ENCODE measurements around the gene TRMT112.

Gene TRMT112

DNA sequence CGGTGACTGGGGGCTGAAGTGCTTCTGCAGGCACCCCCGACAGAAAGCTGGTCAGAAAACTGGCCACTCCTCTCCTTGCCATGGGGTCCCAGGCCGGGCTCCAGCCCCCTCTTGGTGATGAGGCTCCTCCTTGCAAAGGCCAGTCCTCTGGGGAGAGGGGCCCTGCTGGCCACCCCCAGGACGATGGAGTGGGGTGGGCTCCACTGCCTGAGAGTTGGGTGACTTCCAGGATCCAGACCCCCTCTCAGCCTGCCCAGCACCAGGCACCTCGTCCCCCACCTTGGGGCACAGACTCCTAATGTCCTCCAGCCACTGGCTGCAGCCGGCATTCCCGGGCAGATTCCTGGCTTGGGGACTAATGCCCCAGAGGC is 41.2 kb upstream of the TRMT112 start:
- DNase-seq = no peak
- Histone ChIP-seq H3K9ac (ENCODE audit: low read length) (peak overlapping the region; percentile 66; the same call in 1 of the 2 replicates), H3K79me2 (ENCODE audit: low read length) (peaks cover 13% of the 10 kb centered on the region), H3K9me3 (replicated peaks; ENCODE audit: insufficient read depth, low read length) (no peaks in the 10 kb centered on the region), H3K27me3 (replicated peaks; ENCODE audit: insufficient read depth, low read length) (no peaks in the 10 kb centered on the region), H3K4me1 (ENCODE audit: low read length) (peaks cover 13% of the 10 kb centered on the region), H3K4me3 (ENCODE audit: low read length) (peak overlapping the region; percentile 61), H3F3A (ENCODE audit: insufficient read depth, low read length) (no peaks in the 10 kb centered on the region), H4K20me1 (ENCODE audit: insufficient read depth, low read length) (no peaks in the 10 kb centered on the region), H3K4me2 (ENCODE audit: low read depth, low read length) (peak overlapping the region; percentile 98), H3K36me3 (replicated peaks; ENCODE audit: insufficient read depth, low read length) (no peaks in the 10 kb centered on the region; the same call in 1 of the 2 replicates), H3K27ac (ENCODE audit: low read length) (no peak overlapping the region), H2AFZ (ENCODE audit: low read length) (peak overlapping the region; percentile 88), H3K9me2 (replicated peaks; ENCODE audit: insufficient read depth, low read length) (no peaks in the 10 kb centered on the region)
- TF ChIP-seq EZH2 (optimal IDR thresholded peaks at IDR 0.05; ENCODE audit: low read depth, low read length) (no peak), EZH2phosphoT487 (IDR thresholded peaks at IDR 0.05; ENCODE audit: low read length) (no peak)
- TF ChIP-seq, protein P1, sequence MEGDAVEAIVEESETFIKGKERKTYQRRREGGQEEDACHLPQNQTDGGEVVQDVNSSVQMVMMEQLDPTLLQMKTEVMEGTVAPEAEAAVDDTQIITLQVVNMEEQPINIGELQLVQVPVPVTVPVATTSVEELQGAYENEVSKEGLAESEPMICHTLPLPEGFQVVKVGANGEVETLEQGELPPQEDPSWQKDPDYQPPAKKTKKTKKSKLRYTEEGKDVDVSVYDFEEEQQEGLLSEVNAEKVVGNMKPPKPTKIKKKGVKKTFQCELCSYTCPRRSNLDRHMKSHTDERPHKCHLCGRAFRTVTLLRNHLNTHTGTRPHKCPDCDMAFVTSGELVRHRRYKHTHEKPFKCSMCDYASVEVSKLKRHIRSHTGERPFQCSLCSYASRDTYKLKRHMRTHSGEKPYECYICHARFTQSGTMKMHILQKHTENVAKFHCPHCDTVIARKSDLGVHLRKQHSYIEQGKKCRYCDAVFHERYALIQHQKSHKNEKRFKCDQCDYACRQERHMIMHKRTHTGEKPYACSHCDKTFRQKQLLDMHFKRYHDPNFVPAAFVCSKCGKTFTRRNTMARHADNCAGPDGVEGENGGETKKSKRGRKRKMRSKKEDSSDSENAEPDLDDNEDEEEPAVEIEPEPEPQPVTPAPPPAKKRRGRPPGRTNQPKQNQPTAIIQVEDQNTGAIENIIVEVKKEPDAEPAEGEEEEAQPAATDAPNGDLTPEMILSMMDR (IDR thresholded peaks at IDR 0.05; ENCODE audit: low read length) = no peak

DNA sequence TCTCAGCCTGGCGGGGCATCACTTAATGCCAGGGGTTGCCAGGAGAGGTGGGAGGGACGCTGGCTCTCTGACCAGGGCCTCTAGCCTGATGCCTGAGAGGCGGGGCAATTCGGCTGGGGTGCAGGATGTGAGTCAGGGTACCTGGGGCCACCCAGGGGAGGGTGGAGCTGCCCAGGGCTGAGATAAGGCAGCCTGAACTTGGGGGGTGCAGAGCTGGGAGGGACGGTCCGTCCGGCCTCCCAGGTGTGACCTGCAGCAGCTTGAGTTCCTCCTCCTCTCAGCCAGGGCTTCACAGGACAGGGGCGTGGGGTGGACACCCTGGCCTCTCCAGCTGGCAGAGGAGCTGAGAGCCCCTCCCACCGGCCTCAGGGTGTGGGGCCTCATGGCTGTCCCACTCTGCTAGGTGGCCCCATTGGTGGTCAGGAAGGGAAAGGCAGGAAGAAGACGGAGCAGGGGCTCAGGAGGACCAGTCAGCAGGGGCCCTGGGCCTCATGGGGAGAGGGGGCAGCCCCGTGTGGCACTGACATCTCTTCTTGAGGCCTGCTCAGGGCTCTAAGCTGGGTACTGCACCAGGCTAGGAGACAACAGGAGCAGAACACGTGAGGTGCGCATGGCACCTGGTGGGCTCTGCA is 40.7 kb upstream of the TRMT112 start:
- Histone ChIP-seq H2AFZ (ENCODE audit: low read length) (no peak overlapping the region; the same call in 1 of the 2 replicates), H3K9ac (ENCODE audit: low read length) (peak overlapping the region; percentile 66; the same call in 1 of the 2 replicates), H3K4me3 (ENCODE audit: low read length) (peak overlapping the region; percentile 61), H4K20me1 (ENCODE audit: insufficient read depth, low read length) (no peaks in the 10 kb centered on the region), H3K27ac (ENCODE audit: low read length) (no peak overlapping the region), H3K27me3 (replicated peaks; ENCODE audit: insufficient read depth, low read length) (no peaks in the 10 kb centered on the region), H3K4me2 (ENCODE audit: low read depth, low read length) (peak overlapping the region; percentile 98), H3F3A (ENCODE audit: insufficient read depth, low read length) (no peaks in the 10 kb centered on the region), H3K4me1 (ENCODE audit: low read length) (peaks cover 13% of the 10 kb centered on the region), H3K9me3 (replicated peaks; ENCODE audit: insufficient read depth, low read length) (no peaks in the 10 kb centered on the region), H3K79me2 (ENCODE audit: low read length) (peaks cover 13% of the 10 kb centered on the region), H3K36me3 (replicated peaks; ENCODE audit: insufficient read depth, low read length) (no peaks in the 10 kb centered on the region; the same call in 1 of the 2 replicates), H3K9me2 (replicated peaks; ENCODE audit: insufficient read depth, low read length) (no peaks in the 10 kb centered on the region)
- no peak for DNase-seq
- TF ChIP-seq EZH2phosphoT487 (IDR thresholded peaks at IDR 0.05; ENCODE audit: low read length) (no peak), EZH2 (optimal IDR thresholded peaks at IDR 0.05; ENCODE audit: low read depth, low read length) (no peak)
- TF ChIP-seq, protein P1 (IDR thresholded peaks at IDR 0.05; ENCODE audit: low read length) = no peak

DNA sequence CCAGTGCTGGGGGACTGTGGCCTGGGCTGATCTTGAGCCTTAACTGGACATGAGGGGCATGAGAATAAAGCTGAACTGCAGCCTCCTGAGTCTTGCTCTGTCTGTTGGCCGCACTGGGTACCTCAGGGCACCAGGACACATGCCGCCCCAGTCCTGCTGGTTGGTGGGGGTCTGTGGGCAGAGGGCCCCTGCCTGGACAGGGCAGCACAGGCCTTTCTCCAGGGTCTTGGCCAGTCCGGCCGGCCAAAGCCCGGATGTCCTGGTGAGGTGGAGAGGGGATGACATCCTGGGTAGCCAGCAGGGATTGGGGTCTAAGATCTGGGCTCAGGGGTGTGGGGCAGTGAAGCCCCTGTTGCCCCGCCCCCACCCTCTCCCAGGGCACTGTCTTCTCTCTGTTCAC is 40.1 kb upstream of the TRMT112 start:
- Histone ChIP-seq H3K4me3 (ENCODE audit: low read length) (no peak overlapping the region), H3K36me3 (replicated peaks; ENCODE audit: insufficient read depth, low read length) (no peaks in the 10 kb centered on the region; the same call in 1 of the 2 replicates), H3K79me2 (ENCODE audit: low read length) (peaks cover 13% of the 10 kb centered on the region), H3K27ac (ENCODE audit: low read length) (no peak overlapping the region), H3K4me1 (ENCODE audit: low read length) (peaks cover 13% of the 10 kb centered on the region), H3K9me2 (replicated peaks; ENCODE audit: insufficient read depth, low read length) (no peaks in the 10 kb centered on the region), H4K20me1 (ENCODE audit: insufficient read depth, low read length) (no peaks in the 10 kb centered on the region), H3K9me3 (replicated peaks; ENCODE audit: insufficient read depth, low read length) (no peaks in the 10 kb centered on the region), H2AFZ (ENCODE audit: low read length) (no peak overlapping the region), H3K27me3 (replicated peaks; ENCODE audit: insufficient read depth, low read length) (no peaks in the 10 kb centered on the region), H3K9ac (ENCODE audit: low read length) (no peak overlapping the region), H3K4me2 (ENCODE audit: low read depth, low read length) (no peak overlapping the region), H3F3A (ENCODE audit: insufficient read depth, low read length) (no peaks in the 10 kb centered on the region)
- TF ChIP-seq, protein P1 (IDR thresholded peaks at IDR 0.05; ENCODE audit: low read length) = no peak
- no peak for TF ChIP-seq EZH2phosphoT487 (IDR thresholded peaks at IDR 0.05; ENCODE audit: low read length)
- TF ChIP-seq EZH2 (optimal IDR thresholded peaks at IDR 0.05; ENCODE audit: low read depth, low read length) = no peak
- no peak for DNase-seq
